Cardiac muscle cell (in vitro differentiated cells and primary cell): ENCODE data around the gene CLDN9. TPM values are rescaled to one million over a fixed set of nuclear protein-coding genes. Genes with fewer than 3 reads are reported as not detected.

Experiments used
- DNase-seq, 2 donors: peaks; one replicate each; pipeline versions ENCODE4 v3.0.0 to v3.0.0-alpha.2; 2010 to 2017; ENCODE audit warnings: low read depth in 1 of 2, low spot score in 1 of 2
- H3K27ac ChIP-seq: fragments of 200-600 bp; sonication (generic); 2 replicates; pipeline ENCODE4 v1.5.1; 2016
- H3K27me3 ChIP-seq: fragments of 200-600 bp; sonication (generic); 2 replicates; pipeline ENCODE4 v1.6.0; 2016; ENCODE audit warnings: control low read depth
- H3K36me3 ChIP-seq: fragments of 200-600 bp; sonication (generic); 2 replicates; pipeline ENCODE4 v1.5.1; 2016; ENCODE audit warnings: control low read depth
- H3K4me1 ChIP-seq: fragments of 200-600 bp; sonication (generic); 2 replicates; pipeline ENCODE4 v1.8.1; 2017; ENCODE audit warnings: low read depth, mild to moderate bottlenecking, mixed run types
- H3K4me3 ChIP-seq: fragments of 200-600 bp; sonication (generic); 2 replicates; pipeline ENCODE4 v1.5.1; 2016; ENCODE audit warnings: mild to moderate bottlenecking
- H3K9me3 ChIP-seq: fragments of 200-600 bp; sonication (generic); 2 replicates; pipeline ENCODE4 v1.5.1; 2017; ENCODE audit warnings: low read depth, mild to moderate bottlenecking, control low read depth
- polyA plus RNA-seq: library from polyadenylated mRNA; unstranded; fragments of >200 nt; fragmentation: Nextera tagmentation; extraction: Ambion mirVana; gene quantifications from 2 replicates; pipeline ENCODE4 v1.2.1, GENCODE V29; 2016
- total RNA-seq: library from RNA; depleted of rRNA; stranded (reverse); fragments of >200 nt; gene quantifications from 2 replicates; pipeline ENCODE4 v1.2.3, GENCODE V29; 2016
- TF ChIP-seq, protein P1 (sequence below): IDR thresholded peaks from 2 replicates; pipeline ENCODE4 v1.5.1; 2012; ENCODE audit warnings: low read depth, mild to moderate bottlenecking, low read length

The CLDN9 gene
- total and polyA plus RNA-seq, 2 experiments from 2014 or later = 6.3 to 8.5 TPM

DNA sequence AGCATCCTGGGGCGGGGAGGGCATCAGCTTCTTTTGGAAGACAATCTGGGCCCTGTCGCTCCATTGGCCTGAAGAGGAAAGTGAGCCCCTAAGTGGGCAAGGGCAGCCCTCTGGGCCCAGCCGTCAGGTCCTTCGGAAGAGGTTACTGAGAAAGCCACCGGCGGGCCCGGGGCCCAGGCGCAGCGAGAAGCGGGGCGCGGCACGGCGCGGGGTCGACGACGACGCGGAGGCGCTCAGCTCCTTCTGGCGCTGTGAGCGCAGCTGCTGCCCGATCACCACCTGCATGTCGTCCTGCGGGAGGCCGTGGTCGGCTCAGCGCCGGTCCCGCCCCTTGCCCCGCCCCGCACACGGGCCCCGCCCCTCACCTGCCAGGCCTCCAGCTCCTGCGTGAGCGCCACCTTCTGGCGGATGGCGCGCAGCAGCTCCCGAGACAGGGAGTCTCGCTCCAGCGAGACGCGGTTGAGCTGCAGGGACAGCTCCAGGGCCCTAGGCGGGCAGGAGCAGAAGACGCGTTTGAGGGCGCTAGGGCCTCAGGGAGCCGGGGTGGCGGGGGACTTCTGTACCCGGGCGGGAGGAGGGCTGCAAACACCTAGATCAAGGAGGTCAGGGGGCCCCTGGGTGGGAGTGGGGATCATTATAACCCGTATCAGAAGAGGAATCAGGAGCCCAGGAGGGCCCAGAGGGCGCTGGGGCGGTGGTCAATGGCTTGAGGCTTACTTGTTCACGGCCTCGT lies 15.4 kb downstream of the CLDN9 start:
- peaks cover 6% of the 10 kb centered on the region for H3K4me1 ChIP-seq
- no peak overlapping the region for H3K4me3 ChIP-seq
- TF ChIP-seq, protein P1, sequence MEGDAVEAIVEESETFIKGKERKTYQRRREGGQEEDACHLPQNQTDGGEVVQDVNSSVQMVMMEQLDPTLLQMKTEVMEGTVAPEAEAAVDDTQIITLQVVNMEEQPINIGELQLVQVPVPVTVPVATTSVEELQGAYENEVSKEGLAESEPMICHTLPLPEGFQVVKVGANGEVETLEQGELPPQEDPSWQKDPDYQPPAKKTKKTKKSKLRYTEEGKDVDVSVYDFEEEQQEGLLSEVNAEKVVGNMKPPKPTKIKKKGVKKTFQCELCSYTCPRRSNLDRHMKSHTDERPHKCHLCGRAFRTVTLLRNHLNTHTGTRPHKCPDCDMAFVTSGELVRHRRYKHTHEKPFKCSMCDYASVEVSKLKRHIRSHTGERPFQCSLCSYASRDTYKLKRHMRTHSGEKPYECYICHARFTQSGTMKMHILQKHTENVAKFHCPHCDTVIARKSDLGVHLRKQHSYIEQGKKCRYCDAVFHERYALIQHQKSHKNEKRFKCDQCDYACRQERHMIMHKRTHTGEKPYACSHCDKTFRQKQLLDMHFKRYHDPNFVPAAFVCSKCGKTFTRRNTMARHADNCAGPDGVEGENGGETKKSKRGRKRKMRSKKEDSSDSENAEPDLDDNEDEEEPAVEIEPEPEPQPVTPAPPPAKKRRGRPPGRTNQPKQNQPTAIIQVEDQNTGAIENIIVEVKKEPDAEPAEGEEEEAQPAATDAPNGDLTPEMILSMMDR = peak; percentile 63
- no peaks in the 10 kb centered on the region for H3K9me3 ChIP-seq
- peaks cover 9% of the 10 kb centered on the region for H3K27me3 ChIP-seq
- peaks cover 13% of the 10 kb centered on the region for H3K36me3 ChIP-seq
- H3K27ac ChIP-seq = no peak overlapping the region
- DNase-seq = peak; percentile 79 to 94

- TF ChIP-seq, protein P1 = no peak
- Histone ChIP-seq H3K9me3 (no peaks in the 10 kb centered on the region), H3K36me3 (peaks cover 13% of the 10 kb centered on the region), H3K4me1 (peaks cover 3% of the 10 kb centered on the region), H3K4me3 (no peak overlapping the region), H3K27ac (no peak overlapping the region), H3K27me3 (peaks cover 16% of the 10 kb centered on the region)
- DNase-seq = no peak
Observed at GRCh38 chr16:3028716-3029319, 16.1 kb downstream of the CLDN9 start.

DNA sequence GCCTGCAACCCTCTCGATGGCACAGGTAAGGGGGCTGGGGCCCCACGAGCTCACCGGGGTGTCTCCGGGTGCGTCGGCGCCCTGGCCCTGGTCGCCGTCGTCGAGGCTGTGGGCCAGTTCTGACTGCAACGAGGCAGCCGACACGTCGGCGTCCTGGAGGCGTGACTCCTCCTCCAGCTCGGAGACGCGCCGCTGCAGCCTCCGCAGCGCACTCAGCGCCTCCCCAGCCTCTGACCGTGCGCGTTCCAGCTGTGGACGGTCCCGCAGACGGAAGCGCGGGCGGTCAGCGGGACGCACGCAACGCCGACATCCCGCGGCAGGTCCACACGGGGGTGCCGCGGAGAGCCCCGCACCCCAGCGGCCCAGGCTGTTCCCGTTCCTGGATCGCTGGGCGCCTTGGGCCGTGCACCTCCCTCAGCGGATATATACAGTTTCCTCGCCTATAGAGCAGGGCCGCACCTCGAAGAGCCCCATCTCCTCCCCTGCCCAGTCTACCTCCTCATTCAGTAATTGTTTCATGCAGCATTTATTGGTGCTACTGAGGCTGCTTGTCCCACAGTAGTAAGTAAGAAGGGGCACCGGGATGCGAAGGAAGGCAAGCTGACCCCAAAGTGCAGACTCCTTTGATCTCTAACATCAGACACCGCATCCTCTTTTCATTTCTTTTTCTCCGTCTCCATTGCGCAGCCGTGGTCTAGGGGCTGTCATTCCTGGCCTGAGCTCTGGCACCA lies 16.9 kb downstream of the CLDN9 start:
- TF ChIP-seq, protein P1 = no peak
- DNase-seq = peak in 1 of 2 donors; percentile 46
- Histone ChIP-seq H3K4me3 (no peak overlapping the region), H3K27me3 (peaks cover 24% of the 10 kb centered on the region), H3K36me3 (peaks cover 13% of the 10 kb centered on the region), H3K27ac (no peak overlapping the region), H3K9me3 (no peaks in the 10 kb centered on the region), H3K4me1 (peaks cover 3% of the 10 kb centered on the region)

GRCh38 chr16:3030222-3031212 lies 17.8 kb downstream of the CLDN9 start:
- no peak overlapping the region for H3K27ac ChIP-seq
- H3K36me3 ChIP-seq = peaks cover 13% of the 10 kb centered on the region
- TF ChIP-seq, protein P1 = no peak
- DNase-seq = no peak
- no peaks in the 10 kb centered on the region for H3K9me3 ChIP-seq
- peaks cover 3% of the 10 kb centered on the region for H3K4me1 ChIP-seq
- H3K27me3 ChIP-seq = peaks cover 33% of the 10 kb centered on the region
- H3K4me3 ChIP-seq = no peak overlapping the region

DNA sequence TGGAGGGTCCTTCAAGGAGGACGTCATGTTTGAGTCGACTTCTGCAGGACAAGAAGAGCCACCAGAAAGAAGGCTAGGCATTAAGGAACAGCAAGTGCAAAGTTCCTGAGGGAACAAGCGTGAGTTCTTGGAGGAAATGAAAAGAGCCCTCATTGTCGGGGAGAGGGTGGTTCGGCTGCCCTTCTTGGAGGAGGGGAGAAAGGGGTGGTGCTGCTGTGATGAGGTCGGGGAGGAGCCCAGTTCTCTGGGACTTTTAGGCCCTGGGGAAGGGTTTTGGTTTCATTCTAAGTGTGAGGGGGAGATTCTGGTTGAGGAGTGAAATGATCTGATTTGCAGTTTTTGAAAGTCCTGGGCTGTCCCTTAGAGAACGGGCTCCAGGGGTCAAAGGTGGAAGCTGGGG lies 19.9 kb downstream of the CLDN9 start:
- no peak for DNase-seq
- Histone ChIP-seq H3K4me1 (peaks cover 3% of the 10 kb centered on the region), H3K4me3 (no peak overlapping the region), H3K27me3 (peaks cover 54% of the 10 kb centered on the region), H3K36me3 (no peaks in the 10 kb centered on the region), H3K9me3 (no peaks in the 10 kb centered on the region), H3K27ac (no peak overlapping the region)
- TF ChIP-seq, protein P1 = no peak
